Measurements from ENCODE around the gene VTCN1. TPM values are rescaled to one million over a fixed set of nuclear protein-coding genes. Genes with fewer than 3 reads are reported as not detected.

Gene VTCN1
- total and polyA plus RNA-seq, 2 of the 13 experiments (the other 11 are each of a cell fraction or from before 2014, with no cell fraction given): not detected

DNA sequence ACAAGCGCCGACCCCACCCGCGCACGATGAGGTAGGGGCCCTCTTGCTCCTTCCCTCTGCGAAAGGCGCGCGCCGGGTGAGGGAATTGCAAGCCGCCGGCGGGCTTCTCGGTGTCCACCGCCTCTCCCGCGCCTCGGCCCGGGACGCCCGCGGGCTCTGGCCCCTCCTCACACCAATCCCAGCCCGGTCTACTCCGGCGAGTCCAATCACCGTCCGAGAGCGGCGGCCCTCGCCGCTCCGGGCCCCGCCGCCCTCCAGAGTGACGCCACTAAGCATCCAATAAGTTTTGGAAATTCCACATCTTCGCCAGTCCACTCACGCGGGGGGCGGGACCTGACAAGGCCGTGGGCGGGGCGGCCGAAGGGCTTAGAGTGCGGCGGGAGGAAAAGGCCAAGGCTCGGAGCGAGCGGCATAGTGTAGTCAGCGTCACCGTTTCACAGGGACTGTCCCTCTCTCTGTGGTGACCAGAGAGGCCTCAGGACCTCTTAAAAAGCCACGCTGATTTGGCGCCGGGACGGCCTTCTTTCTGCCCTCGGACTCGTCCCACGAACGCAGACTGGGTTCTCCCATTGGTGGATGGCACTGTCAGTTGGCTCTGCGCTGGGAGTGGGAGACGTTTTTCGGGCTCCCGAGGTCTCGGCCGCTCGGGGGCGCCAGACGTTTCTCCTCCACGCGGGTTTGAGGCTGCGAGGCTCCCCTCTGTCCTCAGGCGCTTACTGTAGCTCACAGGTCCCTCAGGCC, 89.0 kb downstream of the VTCN1 start, which contains the start of gene TRIM45 (continued):
- TF ChIP-seq, protein P1, sequence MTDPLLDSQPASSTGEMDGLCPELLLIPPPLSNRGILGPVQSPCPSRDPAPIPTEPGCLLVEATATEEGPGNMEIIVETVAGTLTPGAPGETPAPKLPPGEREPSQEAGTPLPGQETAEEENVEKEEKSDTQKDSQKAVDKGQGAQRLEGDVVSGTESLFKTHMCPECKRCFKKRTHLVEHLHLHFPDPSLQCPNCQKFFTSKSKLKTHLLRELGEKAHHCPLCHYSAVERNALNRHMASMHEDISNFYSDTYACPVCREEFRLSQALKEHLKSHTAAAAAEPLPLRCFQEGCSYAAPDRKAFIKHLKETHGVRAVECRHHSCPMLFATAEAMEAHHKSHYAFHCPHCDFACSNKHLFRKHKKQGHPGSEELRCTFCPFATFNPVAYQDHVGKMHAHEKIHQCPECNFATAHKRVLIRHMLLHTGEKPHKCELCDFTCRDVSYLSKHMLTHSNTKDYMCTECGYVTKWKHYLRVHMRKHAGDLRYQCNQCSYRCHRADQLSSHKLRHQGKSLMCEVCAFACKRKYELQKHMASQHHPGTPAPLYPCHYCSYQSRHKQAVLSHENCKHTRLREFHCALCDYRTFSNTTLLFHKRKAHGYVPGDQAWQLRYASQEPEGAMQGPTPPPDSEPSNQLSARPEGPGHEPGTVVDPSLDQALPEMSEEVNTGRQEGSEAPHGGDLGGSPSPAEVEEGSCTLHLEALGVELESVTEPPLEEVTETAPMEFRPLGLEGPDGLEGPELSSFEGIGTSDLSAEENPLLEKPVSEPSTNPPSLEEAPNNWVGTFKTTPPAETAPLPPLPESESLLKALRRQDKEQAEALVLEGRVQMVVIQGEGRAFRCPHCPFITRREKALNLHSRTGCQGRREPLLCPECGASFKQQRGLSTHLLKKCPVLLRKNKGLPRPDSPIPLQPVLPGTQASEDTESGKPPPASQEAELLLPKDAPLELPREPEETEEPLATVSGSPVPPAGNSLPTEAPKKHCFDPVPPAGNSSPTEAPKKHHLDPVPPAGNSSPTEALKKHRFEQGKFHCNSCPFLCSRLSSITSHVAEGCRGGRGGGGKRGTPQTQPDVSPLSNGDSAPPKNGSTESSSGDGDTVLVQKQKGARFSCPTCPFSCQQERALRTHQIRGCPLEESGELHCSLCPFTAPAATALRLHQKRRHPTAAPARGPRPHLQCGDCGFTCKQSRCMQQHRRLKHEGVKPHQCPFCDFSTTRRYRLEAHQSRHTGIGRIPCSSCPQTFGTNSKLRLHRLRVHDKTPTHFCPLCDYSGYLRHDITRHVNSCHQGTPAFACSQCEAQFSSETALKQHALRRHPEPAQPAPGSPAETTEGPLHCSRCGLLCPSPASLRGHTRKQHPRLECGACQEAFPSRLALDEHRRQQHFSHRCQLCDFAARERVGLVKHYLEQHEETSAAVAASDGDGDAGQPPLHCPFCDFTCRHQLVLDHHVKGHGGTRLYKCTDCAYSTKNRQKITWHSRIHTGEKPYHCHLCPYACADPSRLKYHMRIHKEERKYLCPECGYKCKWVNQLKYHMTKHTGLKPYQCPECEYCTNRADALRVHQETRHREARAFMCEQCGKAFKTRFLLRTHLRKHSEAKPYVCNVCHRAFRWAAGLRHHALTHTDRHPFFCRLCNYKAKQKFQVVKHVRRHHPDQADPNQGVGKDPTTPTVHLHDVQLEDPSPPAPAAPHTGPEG (CRISPR knock-in tag; IDR thresholded peaks at IDR 0.05): 0 out of 2 replicates have a peak, but pooled peaks have one; percentile 19
- TF ChIP-seq DR1 (CRISPR knock-in tag; IDR thresholded peaks at IDR 0.05) (peak; percentile 27; the same call in 1 of the 2 replicates), MEIS2 (CRISPR knock-in tag; IDR thresholded peaks at IDR 0.05) (0 out of 2 replicates have a peak, but pooled peaks have one; percentile 31), ZNF451 (CRISPR knock-in tag; IDR thresholded peaks at IDR 0.05) (no peak), MED8 (CRISPR knock-in tag; IDR thresholded peaks at IDR 0.05; ENCODE audit: insufficient replicate concordance) (no peak), CBX5 (CRISPR knock-in tag; IDR thresholded peaks at IDR 0.05; ENCODE audit: borderline replicate concordance) (no peak), ZNF3 (CRISPR knock-in tag; IDR thresholded peaks at IDR 0.05) (no peak), HDAC1 (CRISPR knock-in tag; IDR thresholded peaks at IDR 0.05) (peak; percentile 25; the same call in 1 of the 2 replicates), ZNF577 (CRISPR knock-in tag; IDR thresholded peaks at IDR 0.05; ENCODE audit: borderline replicate concordance, low read depth) (no peak), ZFAT (CRISPR knock-in tag; conservative IDR thresholded peaks at IDR 0.05) (no peak), ZNF501 (CRISPR knock-in tag; IDR thresholded peaks at IDR 0.05) (peak; percentile 58; the same call in 1 of the 2 replicates), ZBTB8A (CRISPR knock-in tag; IDR thresholded peaks at IDR 0.05; ENCODE audit: borderline replicate concordance, low read depth) (no peak), MED1 (CRISPR knock-in tag; IDR thresholded peaks at IDR 0.05) (0 out of 2 replicates have a peak, but pooled peaks have one; percentile 2)
- TF ChIP-seq, protein P2, sequence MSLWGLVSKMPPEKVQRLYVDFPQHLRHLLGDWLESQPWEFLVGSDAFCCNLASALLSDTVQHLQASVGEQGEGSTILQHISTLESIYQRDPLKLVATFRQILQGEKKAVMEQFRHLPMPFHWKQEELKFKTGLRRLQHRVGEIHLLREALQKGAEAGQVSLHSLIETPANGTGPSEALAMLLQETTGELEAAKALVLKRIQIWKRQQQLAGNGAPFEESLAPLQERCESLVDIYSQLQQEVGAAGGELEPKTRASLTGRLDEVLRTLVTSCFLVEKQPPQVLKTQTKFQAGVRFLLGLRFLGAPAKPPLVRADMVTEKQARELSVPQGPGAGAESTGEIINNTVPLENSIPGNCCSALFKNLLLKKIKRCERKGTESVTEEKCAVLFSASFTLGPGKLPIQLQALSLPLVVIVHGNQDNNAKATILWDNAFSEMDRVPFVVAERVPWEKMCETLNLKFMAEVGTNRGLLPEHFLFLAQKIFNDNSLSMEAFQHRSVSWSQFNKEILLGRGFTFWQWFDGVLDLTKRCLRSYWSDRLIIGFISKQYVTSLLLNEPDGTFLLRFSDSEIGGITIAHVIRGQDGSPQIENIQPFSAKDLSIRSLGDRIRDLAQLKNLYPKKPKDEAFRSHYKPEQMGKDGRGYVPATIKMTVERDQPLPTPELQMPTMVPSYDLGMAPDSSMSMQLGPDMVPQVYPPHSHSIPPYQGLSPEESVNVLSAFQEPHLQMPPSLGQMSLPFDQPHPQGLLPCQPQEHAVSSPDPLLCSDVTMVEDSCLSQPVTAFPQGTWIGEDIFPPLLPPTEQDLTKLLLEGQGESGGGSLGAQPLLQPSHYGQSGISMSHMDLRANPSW (CRISPR knock-in tag; IDR thresholded peaks at IDR 0.05; ENCODE audit: borderline replicate concordance): no peak
- TF ChIP-seq, protein P3, sequence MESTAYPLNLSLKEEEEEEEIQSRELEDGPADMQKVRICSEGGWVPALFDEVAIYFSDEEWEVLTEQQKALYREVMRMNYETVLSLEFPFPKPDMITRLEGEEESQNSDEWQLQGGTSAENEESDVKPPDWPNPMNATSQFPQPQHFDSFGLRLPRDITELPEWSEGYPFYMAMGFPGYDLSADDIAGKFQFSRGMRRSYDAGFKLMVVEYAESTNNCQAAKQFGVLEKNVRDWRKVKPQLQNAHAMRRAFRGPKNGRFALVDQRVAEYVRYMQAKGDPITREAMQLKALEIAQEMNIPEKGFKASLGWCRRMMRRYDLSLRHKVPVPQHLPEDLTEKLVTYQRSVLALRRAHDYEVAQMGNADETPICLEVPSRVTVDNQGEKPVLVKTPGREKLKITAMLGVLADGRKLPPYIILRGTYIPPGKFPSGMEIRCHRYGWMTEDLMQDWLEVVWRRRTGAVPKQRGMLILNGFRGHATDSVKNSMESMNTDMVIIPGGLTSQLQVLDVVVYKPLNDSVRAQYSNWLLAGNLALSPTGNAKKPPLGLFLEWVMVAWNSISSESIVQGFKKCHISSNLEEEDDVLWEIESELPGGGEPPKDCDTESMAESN (CRISPR knock-in tag; conservative IDR thresholded peaks at IDR 0.05): no peak
- TF ChIP-seq, protein P4, sequence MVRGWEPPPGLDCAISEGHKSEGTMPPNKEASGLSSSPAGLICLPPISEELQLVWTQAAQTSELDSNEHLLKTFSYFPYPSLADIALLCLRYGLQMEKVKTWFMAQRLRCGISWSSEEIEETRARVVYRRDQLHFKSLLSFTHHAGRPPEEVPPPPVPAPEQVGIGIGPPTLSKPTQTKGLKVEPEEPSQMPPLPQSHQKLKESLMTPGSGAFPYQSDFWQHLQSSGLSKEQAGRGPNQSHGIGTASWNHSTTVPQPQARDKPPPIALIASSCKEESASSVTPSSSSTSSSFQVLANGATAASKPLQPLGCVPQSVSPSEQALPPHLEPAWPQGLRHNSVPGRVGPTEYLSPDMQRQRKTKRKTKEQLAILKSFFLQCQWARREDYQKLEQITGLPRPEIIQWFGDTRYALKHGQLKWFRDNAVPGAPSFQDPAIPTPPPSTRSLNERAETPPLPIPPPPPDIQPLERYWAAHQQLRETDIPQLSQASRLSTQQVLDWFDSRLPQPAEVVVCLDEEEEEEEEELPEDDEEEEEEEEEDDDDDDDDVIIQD (CRISPR knock-in tag; IDR thresholded peaks at IDR 0.05; ENCODE audit: low read depth): no peak

Measured in HepG2 (cell line).